IPS-18a (cell line): Measurements from ENCODE around the gene FAM47E.
"Not testable (repeated sequence)": the region's sequence is repeated elsewhere in the genome, so short reads cannot be mapped to it uniquely, and the experiment has no call there.

Experiments
- H3K27ac ChIP-seq: one replicate; pipeline ENCODE4 v1.5.1; 2013; ENCODE audit warnings: low read length
- H3K27me3 ChIP-seq: one replicate; pipeline ENCODE4 v1.6.1; 2013; ENCODE audit warnings: mild to moderate bottlenecking, low read length; ENCODE audit not compliant: control insufficient read depth, insufficient read depth
- H3K36me3 ChIP-seq: one replicate; pipeline ENCODE4 v1.6.1; 2013; ENCODE audit warnings: low read depth, low read length; ENCODE audit not compliant: control insufficient read depth
- H3K4me1 ChIP-seq: one replicate; pipeline ENCODE4 v1.6.1; 2013; ENCODE audit warnings: low read depth, low read length; ENCODE audit not compliant: control insufficient read depth
- H3K4me3 ChIP-seq: one replicate; pipeline ENCODE4 v1.5.1; 2013; ENCODE audit warnings: low read length
- H3K9ac ChIP-seq: one replicate; pipeline ENCODE4 v1.6.1; 2013; ENCODE audit warnings: mild to moderate bottlenecking, low read length, moderate library complexity
- H3K9me3 ChIP-seq: one replicate; pipeline ENCODE4 v1.6.1; 2013; ENCODE audit warnings: low read depth, low read length; ENCODE audit not compliant: control insufficient read depth

FAM47E gene

DNA sequence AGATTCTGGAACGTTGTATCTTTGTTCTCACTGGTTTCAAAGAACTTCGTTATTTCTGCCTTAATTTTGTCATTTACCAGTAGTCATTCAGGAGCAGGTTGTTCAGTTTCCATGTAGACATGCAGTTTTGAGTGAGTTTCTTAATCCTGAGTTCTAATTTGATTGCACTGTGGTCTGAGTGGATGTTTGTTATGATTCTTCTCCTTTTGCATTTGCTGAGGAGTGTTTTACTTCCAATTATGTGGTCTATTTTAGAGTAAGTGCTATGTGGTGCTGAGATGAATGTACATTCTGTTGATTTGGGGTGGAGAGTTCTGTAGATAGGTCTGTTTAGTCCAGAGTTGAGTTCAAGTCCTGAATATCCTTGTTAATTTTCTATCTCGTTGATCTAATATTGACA lies 36.3 kb downstream of the FAM47E start:
- not testable (repeated sequence) for H3K4me1 ChIP-seq, H3K4me3 ChIP-seq, H3K9me3 ChIP-seq, H3K36me3 ChIP-seq, H3K9ac ChIP-seq, H3K27me3 ChIP-seq, H3K27ac ChIP-seq

DNA sequence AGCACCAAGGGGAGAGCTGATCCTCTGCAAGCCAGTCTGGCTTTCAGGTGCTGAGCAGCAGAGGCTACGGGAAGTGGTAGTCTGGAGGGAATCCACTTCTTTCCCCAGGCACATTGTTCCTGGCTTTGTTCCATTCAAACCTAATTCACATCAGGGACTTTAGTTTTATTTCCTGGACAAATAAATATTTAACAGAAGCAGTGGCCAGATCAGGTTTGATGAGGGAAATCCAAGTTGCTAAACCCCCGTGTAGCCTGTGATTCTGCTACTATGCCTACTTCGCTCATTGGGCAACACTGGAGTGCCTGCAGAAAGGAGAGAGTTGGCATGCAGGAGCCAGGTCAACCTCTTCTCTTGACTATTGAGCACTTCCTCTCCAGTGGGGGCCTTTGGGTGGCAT lies 41.2 kb downstream of the FAM47E start:
- H3K27ac ChIP-seq: no peak overlapping the region
- H3K4me3 ChIP-seq: no peak overlapping the region
- no peaks in the 10 kb centered on the region for H3K4me1 ChIP-seq
- no peak overlapping the region for H3K9ac ChIP-seq
- no peaks in the 10 kb centered on the region for H3K36me3 ChIP-seq
- no peaks in the 10 kb centered on the region for H3K9me3 ChIP-seq
- H3K27me3 ChIP-seq: no peaks in the 10 kb centered on the region

DNA sequence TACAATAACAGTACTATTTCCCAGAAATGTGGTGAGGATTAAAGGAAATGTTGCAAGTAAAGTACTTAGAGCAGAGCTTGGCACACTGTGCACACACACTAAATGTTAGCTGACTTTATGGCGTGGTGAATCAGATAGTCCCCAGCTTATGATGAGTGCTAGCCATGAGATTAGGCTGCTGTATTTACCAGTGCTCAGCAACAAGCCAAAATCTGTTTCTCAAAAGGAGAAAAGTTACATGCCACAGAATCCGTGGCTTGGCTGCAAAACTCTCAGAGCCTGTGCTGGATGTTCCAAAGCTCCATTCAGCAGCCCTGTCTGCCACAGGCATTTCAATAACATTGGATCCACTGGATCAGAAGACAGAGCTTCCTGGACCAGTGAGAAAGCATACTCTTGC lies 42.3 kb downstream of the FAM47E start:
- H3K4me3 ChIP-seq: no peak overlapping the region
- H3K4me1 ChIP-seq: no peaks in the 10 kb centered on the region
- H3K9me3 ChIP-seq: peaks cover 7% of the 10 kb centered on the region
- no peak overlapping the region for H3K9ac ChIP-seq
- H3K36me3 ChIP-seq: no peaks in the 10 kb centered on the region
- no peaks in the 10 kb centered on the region for H3K27me3 ChIP-seq
- H3K27ac ChIP-seq: no peak overlapping the region

DNA sequence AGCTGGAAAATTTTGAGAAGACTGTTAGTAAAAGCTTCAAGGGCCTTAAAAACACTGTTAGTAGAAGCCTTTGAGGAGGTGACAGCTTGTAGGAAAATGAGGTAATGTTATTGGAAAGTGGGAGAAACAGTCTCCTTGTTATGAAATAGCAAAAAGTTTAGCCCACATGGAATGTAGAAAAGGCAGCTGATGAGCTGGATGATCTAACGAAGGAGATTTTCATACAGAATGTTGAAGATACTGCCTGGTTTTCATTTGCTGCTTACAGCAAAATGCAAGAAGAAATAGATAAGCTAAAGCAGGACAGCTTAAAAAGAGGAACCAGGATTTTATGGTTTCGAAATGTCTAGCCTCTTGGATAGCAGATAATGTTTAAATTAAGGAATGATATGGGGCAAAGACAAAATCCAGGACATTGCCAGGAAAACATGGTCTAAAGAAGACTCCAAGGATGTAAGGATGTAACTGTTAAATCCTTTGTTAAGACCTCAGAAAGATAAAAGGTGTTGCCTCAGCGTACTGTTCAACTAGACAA lies 44.8 kb downstream of the FAM47E start:
- H3K27ac ChIP-seq: no peak overlapping the region
- H3K4me3 ChIP-seq: no peak overlapping the region
- H3K36me3 ChIP-seq: no peaks in the 10 kb centered on the region
- no peaks in the 10 kb centered on the region for H3K4me1 ChIP-seq
- H3K27me3 ChIP-seq: no peaks in the 10 kb centered on the region
- peaks cover 8% of the 10 kb centered on the region for H3K9me3 ChIP-seq
- H3K9ac ChIP-seq: no peak overlapping the region

DNA sequence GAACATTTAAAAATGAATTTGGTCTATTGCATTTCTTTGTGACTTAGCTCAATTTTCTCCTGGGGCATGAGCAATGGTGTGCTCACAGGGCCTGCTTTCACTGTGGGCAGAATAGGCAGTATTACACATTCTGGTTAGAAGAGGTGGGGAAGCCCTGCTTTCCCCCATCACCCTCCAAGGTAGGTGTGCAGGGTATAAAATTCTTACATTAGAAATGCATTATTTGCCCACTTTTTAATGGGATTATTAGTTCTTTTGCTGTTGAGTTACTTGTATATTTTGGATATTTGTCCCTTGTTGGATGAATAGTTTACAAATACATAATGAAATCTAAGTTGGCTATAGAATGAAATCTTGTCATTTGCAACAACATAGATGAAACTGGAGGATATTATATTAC lies 46.7 kb downstream of the FAM47E start:
- Histone ChIP-seq H3K9ac (no peak overlapping the region), H3K36me3 (no peaks in the 10 kb centered on the region), H3K27me3 (no peaks in the 10 kb centered on the region), H3K9me3 (peaks cover 8% of the 10 kb centered on the region), H3K4me3 (no peak overlapping the region), H3K27ac (no peak overlapping the region), H3K4me1 (no peaks in the 10 kb centered on the region)

DNA sequence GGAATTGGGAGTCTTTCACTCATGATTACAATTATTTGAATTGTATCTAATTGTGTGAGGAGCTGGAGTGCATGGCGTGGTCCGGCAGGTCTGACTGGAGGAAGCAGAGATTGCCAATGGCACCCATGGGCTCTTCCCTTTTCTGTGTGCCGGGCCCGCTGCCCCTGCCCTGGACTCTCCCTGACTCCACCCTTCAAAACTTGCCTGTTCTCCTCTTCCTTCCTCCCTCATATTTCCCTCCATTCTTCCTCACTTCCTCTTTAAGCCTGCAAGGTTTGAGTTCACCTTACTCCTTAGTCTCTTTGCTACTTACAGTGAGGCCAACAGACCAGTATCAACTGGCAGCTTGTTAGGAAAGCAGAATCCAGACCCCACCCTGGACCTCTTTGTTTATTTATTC lies 48.5 kb downstream of the FAM47E start:
- H3K4me3 ChIP-seq: no peak overlapping the region
- H3K36me3 ChIP-seq: no peaks in the 10 kb centered on the region
- no peaks in the 10 kb centered on the region for H3K4me1 ChIP-seq
- H3K27ac ChIP-seq: no peak overlapping the region
- peaks cover 8% of the 10 kb centered on the region for H3K9me3 ChIP-seq
- H3K9ac ChIP-seq: no peak overlapping the region
- H3K27me3 ChIP-seq: peaks cover 6% of the 10 kb centered on the region

DNA sequence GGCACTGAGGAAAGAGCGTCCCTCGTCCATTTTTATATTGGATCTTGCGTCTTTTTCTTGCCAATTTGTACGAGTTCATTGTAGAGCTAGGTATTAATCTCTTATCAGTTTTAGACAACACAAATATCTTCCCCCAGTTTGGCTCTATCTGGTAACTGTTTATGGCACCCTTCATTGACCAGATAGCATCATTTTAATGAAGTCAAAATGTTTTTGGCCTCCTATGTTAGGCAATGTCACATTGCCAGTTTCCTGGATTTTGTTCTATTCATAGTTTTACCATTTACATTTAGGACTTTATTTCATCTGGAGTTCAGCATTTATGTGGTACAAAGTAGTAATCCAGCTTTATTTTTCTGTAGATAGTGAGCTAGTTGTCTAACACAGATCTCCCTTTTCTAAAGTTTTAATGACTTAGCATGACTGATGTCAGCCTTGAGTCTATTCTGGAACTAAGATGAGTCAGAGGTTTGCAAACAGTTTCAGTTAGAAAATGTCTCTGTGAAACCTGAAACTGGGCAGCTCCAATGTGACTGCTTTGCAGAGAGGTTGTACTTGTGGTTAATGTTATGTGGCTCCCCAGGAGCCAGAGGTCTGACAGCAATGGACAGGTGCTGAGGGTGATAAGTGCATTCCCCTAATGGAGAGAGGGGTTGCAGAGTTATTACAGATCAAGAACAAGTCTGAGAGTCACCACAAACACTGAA lies 49.7 kb downstream of the FAM47E start:
- Histone ChIP-seq H3K27me3 (peaks cover 16% of the 10 kb centered on the region), H3K27ac (no peak overlapping the region), H3K9ac (no peak overlapping the region), H3K4me3 (no peak overlapping the region), H3K4me1 (no peaks in the 10 kb centered on the region), H3K36me3 (no peaks in the 10 kb centered on the region), H3K9me3 (peaks cover 8% of the 10 kb centered on the region)

DNA sequence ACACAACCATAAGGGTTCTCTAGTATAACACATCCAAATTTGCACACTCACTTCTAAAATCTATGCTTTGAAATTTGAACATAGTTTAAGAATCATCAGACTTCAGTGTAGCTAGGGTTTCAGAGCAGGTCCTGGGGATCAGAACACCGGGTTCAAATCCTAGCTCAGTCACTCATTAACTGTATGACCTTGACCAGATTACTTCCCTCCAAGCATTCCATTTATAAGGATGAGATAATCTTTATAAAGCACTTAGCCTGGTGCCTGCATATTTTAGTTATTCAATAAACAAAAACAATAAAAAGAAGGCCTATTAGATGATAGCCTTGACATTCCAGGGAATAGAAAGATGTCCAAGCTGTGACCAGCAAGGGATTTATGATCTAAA lies 50.2 kb downstream of the FAM47E start:
- H3K27ac ChIP-seq: no peak overlapping the region
- peaks cover 8% of the 10 kb centered on the region for H3K9me3 ChIP-seq

DNA sequence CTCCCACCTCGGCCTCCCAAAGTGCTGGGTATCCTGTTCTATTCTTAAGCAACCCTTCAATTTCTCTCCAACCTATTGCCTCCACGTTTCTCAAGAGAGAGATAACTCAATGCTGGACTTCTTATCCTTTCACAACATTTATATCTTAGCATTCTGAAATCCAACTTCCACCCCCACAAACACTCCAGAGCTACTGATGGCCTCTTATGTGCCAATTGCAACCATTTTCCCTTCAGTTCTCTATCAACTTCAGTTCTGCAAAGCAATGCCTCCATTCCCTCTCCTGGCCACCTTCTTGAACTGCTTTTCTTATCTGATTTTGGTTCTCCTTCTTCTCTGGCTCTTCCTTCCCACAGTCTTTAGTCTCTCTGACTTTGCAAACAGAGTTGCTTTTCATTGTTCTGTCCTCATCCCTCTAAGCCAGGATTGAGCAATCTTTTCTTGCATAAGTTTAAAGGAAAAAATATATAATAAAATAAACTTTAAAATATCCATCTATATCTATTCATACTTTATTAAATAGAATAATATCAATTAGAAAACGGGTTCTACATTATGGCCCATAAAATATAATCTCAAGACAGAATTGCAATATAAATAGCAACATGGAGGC lies 51.4 kb downstream of the FAM47E start:
- Histone ChIP-seq H3K9ac (no peak overlapping the region), H3K4me3 (no peak overlapping the region), H3K27me3 (peaks cover 16% of the 10 kb centered on the region), H3K27ac (no peak overlapping the region), H3K36me3 (no peaks in the 10 kb centered on the region), H3K4me1 (peaks cover 5% of the 10 kb centered on the region), H3K9me3 (peaks cover 8% of the 10 kb centered on the region)

More for the DNA sequence above, 50.2 kb downstream of the FAM47E start:
- Histone ChIP-seq H3K27me3 (peaks cover 16% of the 10 kb centered on the region), H3K9ac (no peak overlapping the region), H3K4me1 (no peaks in the 10 kb centered on the region), H3K4me3 (no peak overlapping the region), H3K36me3 (no peaks in the 10 kb centered on the region)

DNA sequence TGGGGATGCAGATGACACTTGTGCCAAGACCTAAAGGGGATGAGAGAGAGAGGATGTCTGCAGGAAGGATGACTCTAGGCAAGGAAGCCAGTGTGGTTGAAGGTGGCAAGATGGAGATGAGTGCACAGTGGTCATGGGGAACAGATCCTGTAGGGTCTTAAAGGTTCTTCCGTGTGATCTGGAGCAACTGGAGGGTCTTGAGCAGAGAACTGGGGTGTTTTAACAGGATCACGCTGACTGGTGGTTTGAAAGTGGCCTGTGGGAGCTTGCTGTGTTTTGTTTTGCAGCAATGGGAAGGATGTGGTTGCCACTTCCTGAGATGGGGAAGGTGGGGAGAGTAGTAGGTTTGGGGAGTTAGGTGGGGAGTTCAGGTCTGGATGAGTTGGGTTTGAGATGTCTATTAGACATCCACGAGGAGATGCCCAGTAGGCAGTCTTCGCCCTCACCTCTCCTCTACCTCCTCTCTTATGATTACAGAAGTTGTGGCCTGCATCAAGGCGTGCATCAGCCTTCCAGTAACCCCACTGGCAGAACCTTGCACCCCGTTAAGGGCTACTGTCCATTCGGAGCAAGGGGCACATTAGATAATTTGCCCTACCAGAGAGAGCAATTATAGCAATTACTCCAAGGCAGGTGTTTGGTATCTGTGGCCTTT lies 53.6 kb downstream of the FAM47E start:
- Histone ChIP-seq H3K9ac (no peak overlapping the region), H3K9me3 (no peaks in the 10 kb centered on the region), H3K4me1 (peaks cover 5% of the 10 kb centered on the region), H3K4me3 (peak overlapping the region; percentile 81), H3K36me3 (no peaks in the 10 kb centered on the region), H3K27me3 (peaks cover 16% of the 10 kb centered on the region), H3K27ac (no peak overlapping the region)

DNA sequence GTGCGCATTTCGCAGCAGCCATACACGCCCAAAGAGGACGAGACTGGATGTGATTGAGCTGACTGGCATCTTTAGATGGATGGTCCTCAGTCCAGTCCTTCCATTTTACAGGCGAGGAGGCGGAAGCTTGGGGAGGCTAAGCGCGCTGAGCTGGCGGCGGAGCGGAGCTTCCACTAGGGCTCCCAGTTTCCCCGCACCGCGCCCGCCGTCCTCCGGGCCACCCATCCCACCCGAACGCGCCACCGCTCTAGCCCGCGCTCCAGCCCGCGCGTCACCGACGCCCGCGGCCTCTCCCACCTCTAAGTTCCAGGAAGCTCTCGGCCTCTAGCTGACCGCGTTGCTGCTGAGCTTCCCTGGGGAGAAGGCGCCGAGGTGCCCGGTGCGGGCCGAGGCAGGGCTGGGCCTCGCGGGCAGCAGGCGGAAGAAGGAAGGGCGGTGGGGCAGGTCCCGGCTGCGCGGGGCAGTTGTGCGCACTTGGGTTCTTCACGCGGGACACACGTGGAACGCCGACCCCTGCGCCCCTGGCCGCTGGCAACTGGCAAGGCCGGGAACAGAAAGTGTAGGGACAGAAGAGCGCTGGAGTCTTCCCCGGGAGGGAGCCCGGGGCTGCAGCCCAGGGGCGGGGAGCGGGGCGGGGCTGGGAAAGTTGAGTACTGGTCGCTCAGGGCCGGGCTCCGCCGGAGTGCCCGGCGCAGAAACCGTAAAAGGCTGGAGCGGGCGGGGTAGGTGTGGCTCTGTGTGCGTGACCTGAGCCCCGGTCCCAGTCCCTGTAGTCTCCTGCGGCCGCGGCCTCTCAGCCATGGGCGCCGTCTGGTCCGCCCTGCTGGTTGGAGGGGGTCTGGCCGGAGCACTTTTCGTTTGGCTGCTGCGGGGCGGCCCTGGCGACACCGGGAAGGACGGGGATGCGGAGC lies 54.7 kb downstream of the FAM47E start, which contains the start of gene STBD1:
Gene STBD1, plus strand, starts transcription at position 763 of the 911 bp plus-strand sequence. Its CDS starts 37 bp downstream, at position 800.
- Histone ChIP-seq H3K36me3 (no peaks in the 10 kb centered on the region), H3K27me3 (peaks cover 16% of the 10 kb centered on the region), H3K4me1 (peaks cover 5% of the 10 kb centered on the region), H3K4me3 (peak within 1 kb of the TSS; percentile 81), H3K9me3 (no peaks in the 10 kb centered on the region), H3K27ac (no peak within 1 kb of the TSS), H3K9ac (peak within 1 kb of the TSS; percentile 58)
